ENCODE data around the gene LTBP4.
"Not testable (repeated sequence)": the region's sequence is repeated elsewhere in the genome, so short reads cannot be mapped to it uniquely, and the experiment has no call there.

GRCh38 chr19:40652303-40652702, 51.1 kb downstream of the LTBP4 start:
- TF ChIP-seq YY1 (tag by site-specific recombination; IDR thresholded peaks at IDR 0.05); ZNF280C (tag by site-specific recombination; IDR thresholded peaks at IDR 0.05); ZNF549 (tag by site-specific recombination; IDR thresholded peaks at IDR 0.05); ZBTB10 (tag by site-specific recombination; IDR thresholded peaks at IDR 0.05); ZBTB26 (tag by site-specific recombination; optimal IDR thresholded peaks at IDR 0.05); CTCF (tag by site-specific recombination; IDR thresholded peaks at IDR 0.05); KLF1 (tag by site-specific recombination; IDR thresholded peaks at IDR 0.05); ZNF112 (tag by site-specific recombination; IDR thresholded peaks at IDR 0.05); ZNF23 (tag by site-specific recombination; IDR thresholded peaks at IDR 0.05; ENCODE audit: borderline replicate concordance); ZBTB6 (tag by site-specific recombination; IDR thresholded peaks at IDR 0.05): not testable (repeated sequence)
